Upper lobe of left lung (tissue), 6 donors: ENCODE measurements around the gene GLYR1. TPM values are rescaled to one million over a fixed set of nuclear protein-coding genes. Genes with fewer than 3 reads are reported as not detected.

ENCODE experiments used
- ATAC-seq, 2 donors: fragments of 200-7000 bp; cut with Tn5 transposase; one replicate each; pipeline ENCODE4 v1.9.1; 2022; ENCODE audit warnings: mild to moderate bottlenecking in 2 of 2, moderate library complexity in 2 of 2; ENCODE audit not compliant: low FRiP score in 2 of 2
- DNase-seq, 2 donors: peaks; one replicate each; pipeline ENCODE4 v3.0.0-alpha.2; 2019 to 2020
- H3K27ac ChIP-seq, 4 donors: fragments of 200-600 bp; sonication (generic); one replicate each; pipeline ENCODE4 v1.5.1; 2016 to 2019
- H3K27me3 ChIP-seq, 4 donors: fragments of 200-600 bp; sonication (generic); one replicate each; pipeline ENCODE4 v1.5.1; 2017 to 2019
- H3K36me3 ChIP-seq, 4 donors: fragments of 200-600 bp; sonication (generic); one replicate each; pipeline ENCODE4 v1.5.1; 2016 to 2019
- H3K4me1 ChIP-seq, 4 donors: fragments of 200-600 bp; sonication (generic); one replicate each; pipeline ENCODE4 v1.5.1; 2018 to 2019
- H3K4me3 ChIP-seq, 4 donors: fragments of 200-600 bp; sonication (generic); one replicate each; pipeline ENCODE4 v1.5.1; 2017 to 2019; ENCODE audit warnings: mild to moderate bottlenecking in 2 of 4, moderate library complexity in 1 of 4
- H3K9me3 ChIP-seq, 4 donors: fragments of 200-600 bp; sonication (generic); one replicate each; pipeline ENCODE4 v1.5.1; 2018 to 2019
- EP300 ChIP-seq, 4 donors: sonication (generic); formaldehyde crosslinking; IDR thresholded peaks; one replicate each; pipeline ENCODE4 v1.5.1; 2017; ENCODE audit warnings: antibody characterized with exemption in 4 of 4, control low read depth in 2 of 4
- POLR2A ChIP-seq, 4 donors: fragments of 450-650 bp; IDR thresholded peaks; one replicate each; pipeline ENCODE4 v1.5.1; 2016 to 2017; ENCODE audit warnings: antibody characterized with exemption in 4 of 4, mild to moderate bottlenecking in 2 of 4
- POLR2AphosphoS5 ChIP-seq, 2 donors: sonication (generic); formaldehyde crosslinking; IDR thresholded peaks; one replicate each; pipeline ENCODE4 v1.5.1; 2017; ENCODE audit warnings: antibody characterized with exemption in 2 of 2
- WGBS, 2 donors: methylation state at CpG; one replicate each; pipeline ENCODE4 v1.1.5; 2017 to 2018; 5-methylcytosine and 5-hydroxymethylcytosine counted together
- total RNA-seq, 6 donors: library from RNA; depleted of rRNA in 4 of 6; stranded (reverse); fragments of >200 nt in 4 of 6; gene quantifications; one replicate each; pipeline versions ENCODE4 v1.1.0 to v1.2.1, GENCODE V29; 2016 to 2021
- TF ChIP-seq, protein P1 (sequence below), 6 experiments: fragments of 450-650 bp in 4 of 6; fragments of 200-600 bp in 2 of 6; sonication (generic) in 2 of 6; IDR thresholded peaks; one replicate each; pipeline ENCODE4 v1.5.1; 2016 to 2019; ENCODE audit warnings: antibody characterized with exemption in 6 of 6
- donor health status: DM: no; HTN: no; CAD: no; lungs with moderate emphysema.
- donor health status: DM: no; HTN: yes; CAD: no; lungs with severe emphysema.

The GLYR1 gene
- total RNA-seq, 6 donors from 2014 or later, result 67.8 to 110 (median 90.6) TPM

DNA sequence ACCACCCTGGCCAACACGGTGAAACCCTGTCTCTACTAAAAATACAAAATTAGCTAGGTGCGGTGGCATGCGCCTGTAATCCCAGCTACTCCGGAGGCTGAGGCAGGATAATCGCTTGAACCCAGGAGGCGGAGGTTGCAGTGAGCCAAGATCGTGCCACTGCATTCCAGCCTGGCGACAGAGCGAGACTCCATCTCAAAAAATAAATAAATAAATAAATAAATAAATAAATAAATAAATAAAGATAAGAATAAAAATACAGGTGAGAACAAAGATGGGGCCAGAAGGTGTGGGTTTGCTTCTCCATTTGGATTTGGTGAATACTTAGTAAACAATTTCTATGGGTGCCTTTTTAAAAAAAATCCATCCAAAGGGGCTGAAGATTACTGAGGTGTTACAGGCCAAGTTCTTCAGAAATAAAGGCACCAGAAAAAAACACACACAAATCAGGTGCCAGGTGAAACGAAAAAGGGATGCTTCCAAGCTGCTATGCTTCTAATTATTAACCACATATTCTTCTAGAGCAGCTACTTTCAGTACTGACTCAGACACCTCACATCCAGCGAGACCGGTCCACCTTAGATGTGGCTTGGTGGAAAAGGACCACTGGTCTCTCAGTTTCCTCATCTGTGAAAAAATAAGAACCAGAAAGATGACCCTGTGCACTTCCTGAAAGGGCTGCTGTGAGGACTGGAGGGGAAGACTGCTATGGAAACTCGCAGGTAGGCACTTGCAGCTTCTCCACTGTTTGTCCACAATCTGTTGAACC lies 9.2 kb downstream of the GLYR1 start:
- Histone ChIP-seq H3K36me3 (peaks cover 20 to 97% (median 70%) of the 10 kb centered on the region in 4 donors), H3K4me1 (no peaks in the 10 kb centered on the region), H3K27me3 (no peaks in the 10 kb centered on the region), H3K9me3 (no peaks in the 10 kb centered on the region), H3K4me3 (no peak overlapping the region), H3K27ac (no peak overlapping the region)
- TF ChIP-seq EP300 (IDR thresholded peaks at IDR 0.05) (no peak), POLR2AphosphoS5 (IDR thresholded peaks at IDR 0.05) (no peak), POLR2A (IDR thresholded peaks at IDR 0.05) (no peak)
- TF ChIP-seq, protein P1, sequence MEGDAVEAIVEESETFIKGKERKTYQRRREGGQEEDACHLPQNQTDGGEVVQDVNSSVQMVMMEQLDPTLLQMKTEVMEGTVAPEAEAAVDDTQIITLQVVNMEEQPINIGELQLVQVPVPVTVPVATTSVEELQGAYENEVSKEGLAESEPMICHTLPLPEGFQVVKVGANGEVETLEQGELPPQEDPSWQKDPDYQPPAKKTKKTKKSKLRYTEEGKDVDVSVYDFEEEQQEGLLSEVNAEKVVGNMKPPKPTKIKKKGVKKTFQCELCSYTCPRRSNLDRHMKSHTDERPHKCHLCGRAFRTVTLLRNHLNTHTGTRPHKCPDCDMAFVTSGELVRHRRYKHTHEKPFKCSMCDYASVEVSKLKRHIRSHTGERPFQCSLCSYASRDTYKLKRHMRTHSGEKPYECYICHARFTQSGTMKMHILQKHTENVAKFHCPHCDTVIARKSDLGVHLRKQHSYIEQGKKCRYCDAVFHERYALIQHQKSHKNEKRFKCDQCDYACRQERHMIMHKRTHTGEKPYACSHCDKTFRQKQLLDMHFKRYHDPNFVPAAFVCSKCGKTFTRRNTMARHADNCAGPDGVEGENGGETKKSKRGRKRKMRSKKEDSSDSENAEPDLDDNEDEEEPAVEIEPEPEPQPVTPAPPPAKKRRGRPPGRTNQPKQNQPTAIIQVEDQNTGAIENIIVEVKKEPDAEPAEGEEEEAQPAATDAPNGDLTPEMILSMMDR (IDR thresholded peaks at IDR 0.05), result no peak
- 85 to 92% methylated on average over 13 of the region's 13 CpGs for WGBS, 2 donors
- no peak for DNase-seq
- no peak for ATAC-seq

DNA sequence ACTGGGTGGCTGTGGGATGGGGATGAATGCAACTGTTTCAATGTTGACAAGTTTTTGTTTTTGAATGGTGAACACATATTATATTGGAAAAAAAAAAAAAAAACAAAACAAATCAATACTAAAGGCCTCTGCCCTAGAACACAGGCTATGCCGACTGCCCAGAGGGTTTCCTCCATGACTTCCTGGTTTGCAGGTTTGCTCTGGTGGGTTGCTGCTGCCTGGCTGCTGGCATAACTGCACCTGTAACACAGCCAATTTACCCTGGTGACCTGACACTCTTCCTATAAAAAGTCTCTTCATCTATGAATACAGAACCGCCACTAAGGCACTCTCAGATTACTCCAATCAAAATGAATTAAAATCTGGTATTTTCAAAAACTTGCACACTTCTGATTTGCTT lies 10.4 kb downstream of the GLYR1 start:
- DNase-seq (no peak), ATAC-seq (no peak)
- Histone ChIP-seq H3K27me3 (no peaks in the 10 kb centered on the region), H3K27ac (no peak overlapping the region), H3K9me3 (no peaks in the 10 kb centered on the region), H3K36me3 (peaks cover 29 to 97% (median 70%) of the 10 kb centered on the region in 4 donors), H3K4me3 (no peak overlapping the region), H3K4me1 (no peaks in the 10 kb centered on the region)
- WGBS, 2 donors, result 91 to 96% methylated on average over 2 of the region's 2 CpGs
- TF ChIP-seq, protein P1 (IDR thresholded peaks at IDR 0.05), result no peak
- TF ChIP-seq EP300 (IDR thresholded peaks at IDR 0.05) (no peak), POLR2AphosphoS5 (IDR thresholded peaks at IDR 0.05) (no peak), POLR2A (IDR thresholded peaks at IDR 0.05) (no peak)

DNA sequence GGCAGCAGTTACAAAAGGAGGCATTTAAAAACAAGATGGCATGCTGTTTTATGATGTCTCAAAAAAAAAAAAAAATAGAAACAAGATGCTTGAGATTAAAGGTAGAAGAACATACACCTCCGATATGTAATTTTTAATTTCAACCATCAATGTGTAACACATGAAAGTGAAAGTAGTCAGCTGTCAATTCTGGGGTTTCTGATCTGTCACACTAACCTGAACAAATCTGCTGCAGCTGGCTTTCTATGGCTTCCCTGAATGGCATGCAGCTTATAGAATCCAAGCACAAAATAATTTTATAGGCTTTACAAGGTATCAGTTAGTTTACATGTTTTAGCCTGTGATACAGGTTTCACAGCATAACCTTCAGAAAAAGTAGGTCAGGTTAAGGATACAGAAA lies 13.5 kb downstream of the GLYR1 start:
- TF ChIP-seq, protein P1 (IDR thresholded peaks at IDR 0.05), result no peak
- TF ChIP-seq POLR2A (IDR thresholded peaks at IDR 0.05) (no peak), EP300 (IDR thresholded peaks at IDR 0.05) (no peak), POLR2AphosphoS5 (IDR thresholded peaks at IDR 0.05) (no peak)
- H3K27ac ChIP-seq, result no peak overlapping the region
- 87 to 100% methylated on average over 1 of the region's 1 CpG for WGBS, 2 donors
- DNase-seq (no peak), ATAC-seq (no peak)
- no peaks in the 10 kb centered on the region for H3K27me3 ChIP-seq
- H3K4me3 ChIP-seq, result no peak overlapping the region
- peaks cover 33 to 97% (median 73%) of the 10 kb centered on the region in 4 donors for H3K36me3 ChIP-seq
- no peaks in the 10 kb centered on the region for H3K4me1 ChIP-seq
- H3K9me3 ChIP-seq, result no peaks in the 10 kb centered on the region

DNA sequence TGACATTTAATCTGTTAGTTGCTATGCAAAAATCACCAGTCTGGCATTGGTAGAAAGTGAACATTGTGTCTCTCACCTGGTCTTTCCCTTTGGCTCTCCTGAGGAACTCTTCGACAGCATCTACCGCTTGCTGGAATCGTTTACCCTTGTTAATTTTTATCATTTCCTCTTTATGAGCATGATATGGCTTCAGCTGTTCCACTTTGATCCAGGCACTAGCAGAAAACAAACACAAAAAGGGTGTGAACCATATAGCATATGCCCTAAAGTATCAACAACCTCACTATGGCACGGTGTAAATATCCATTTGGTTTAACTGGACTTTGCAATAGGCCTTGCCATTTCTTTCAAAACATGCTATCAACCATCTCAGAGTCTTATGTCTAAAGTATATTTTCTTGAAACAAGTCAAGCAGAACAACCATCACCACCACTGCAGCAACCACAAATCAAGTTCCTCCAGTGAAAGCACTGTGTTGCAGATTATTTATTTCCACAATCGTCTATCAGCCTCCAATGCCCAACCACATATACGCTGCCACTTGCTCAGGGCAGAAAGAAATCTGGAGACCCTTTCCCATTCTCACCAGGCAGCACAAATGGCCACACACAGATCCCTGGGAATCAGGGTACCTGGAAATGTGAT lies 14.3 kb downstream of the GLYR1 start:
- peaks cover 38 to 97% (median 74%) of the 10 kb centered on the region in 4 donors for H3K36me3 ChIP-seq
- TF ChIP-seq EP300 (IDR thresholded peaks at IDR 0.05), result no peak
- TF ChIP-seq POLR2AphosphoS5 (IDR thresholded peaks at IDR 0.05), result no peak
- no peak for TF ChIP-seq POLR2A (IDR thresholded peaks at IDR 0.05)
- TF ChIP-seq, protein P1 (IDR thresholded peaks at IDR 0.05), result no peak
- no peaks in the 10 kb centered on the region for H3K27me3 ChIP-seq
- no peaks in the 10 kb centered on the region for H3K4me1 ChIP-seq
- 88 to 90% methylated on average over 6 of the region's 6 CpGs for WGBS, 2 donors
- H3K9me3 ChIP-seq, result no peaks in the 10 kb centered on the region
- H3K27ac ChIP-seq, result no peak overlapping the region
- H3K4me3 ChIP-seq, result no peak overlapping the region
- no peak for DNase-seq
- ATAC-seq, result no peak
